Activated CD8-positive, alpha-beta T cell treated with anti-CD3 and anti-CD28 coated beads, Interleukin-2, amount 10 ng/mL, durations not matched to agents 7 days and 5 days (primary cell): ENCODE measurements around the gene PIGW. TPM values are rescaled to one million over a fixed set of nuclear protein-coding genes. Genes with fewer than 3 reads are reported as not detected.

Experiments used
- ATAC-seq: fragments of 150-1000 bp; cut with Tn5 transposase; one replicate; pipeline ENCODE4 v1.10.0; 2021; ENCODE audit warnings: moderate library complexity
- CTCF ChIA-PET: fragments of 350-600 bp; sonication (Branson Sonifier 250); formaldehyde crosslinking; loops from one replicate; lab custom pipeline; 2021; ENCODE audit warnings: antibody characterized with exemption; lab: Charles Lee
- POLR2A ChIA-PET: fragments of 350-600 bp; sonication (Branson Sonifier 250); formaldehyde crosslinking; loops from one replicate; lab custom pipeline; 2021; ENCODE audit warnings: antibody characterized with exemption; lab: Charles Lee
- DNase-seq: peaks from one replicate; pipeline ENCODE4 v3.0.0-alpha.2; 2020
- H3K27ac Mint-ChIP-seq: one replicate; pipeline ENCODE4 v1.8.0; 2021; ENCODE audit warnings: mild to moderate bottlenecking, mixed read lengths
- H3K27me3 Mint-ChIP-seq: one replicate; pipeline ENCODE4 v1.8.0; 2021; ENCODE audit warnings: low read depth, mixed read lengths
- H3K36me3 Mint-ChIP-seq: one replicate; pipeline ENCODE4 v1.8.0; 2021; ENCODE audit warnings: low read depth, mixed read lengths
- H3K4me1 Mint-ChIP-seq: one replicate; pipeline ENCODE4 v1.8.0; 2021; ENCODE audit warnings: low read depth, mixed read lengths
- H3K4me3 Mint-ChIP-seq: one replicate; pipeline ENCODE4 v1.8.0; 2021; ENCODE audit warnings: mild to moderate bottlenecking, mixed read lengths
- H3K9me3 Mint-ChIP-seq: one replicate; pipeline ENCODE4 v1.8.0; 2022; ENCODE audit warnings: mixed read lengths; ENCODE audit not compliant: insufficient read depth
- total RNA-seq, 2 experiments: library from RNA; stranded (reverse); gene quantifications; one replicate each; pipeline ENCODE4 v1.2.3, GENCODE V29; 2021

Gene PIGW
- total RNA-seq, 2 experiments from 2014 or later, result 8.0 to 11.7 TPM

DNA sequence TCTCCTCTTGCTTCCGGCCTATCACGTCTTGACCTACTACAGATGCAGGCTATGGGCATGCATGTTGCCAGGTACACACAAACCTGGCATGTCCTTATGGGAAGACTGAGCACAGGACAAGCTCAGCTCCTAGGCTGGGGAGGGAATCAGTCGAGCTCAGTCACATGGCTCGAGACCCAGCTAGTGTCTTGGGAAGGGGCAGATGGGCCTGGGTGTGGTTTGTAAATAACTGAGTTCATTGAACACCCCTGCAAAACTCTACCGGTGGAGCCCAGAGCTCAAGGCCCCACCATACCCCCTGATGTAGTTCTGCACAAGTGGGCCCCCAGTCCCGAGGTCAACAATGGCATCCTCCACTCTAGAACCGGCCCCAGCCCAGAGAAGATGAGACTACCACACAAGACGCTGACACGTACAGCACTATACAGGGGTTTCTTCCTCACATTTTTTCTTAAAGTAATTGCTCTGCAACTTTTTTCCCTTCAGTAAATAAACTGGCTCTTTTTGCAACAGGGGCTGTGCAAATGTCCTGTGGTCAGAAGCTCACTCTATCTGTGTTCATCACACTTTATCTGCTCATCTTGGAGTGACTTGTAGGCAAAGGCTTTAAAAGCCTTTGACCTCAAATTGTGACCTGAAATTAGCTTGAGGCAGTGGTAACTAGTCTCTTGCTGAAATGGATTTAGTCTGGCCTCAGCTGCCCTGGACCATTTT lies 25.4 kb upstream of the PIGW start:
- no peaks in the 10 kb centered on the region for H3K27me3 Mint-ChIP-seq
- ATAC-seq, result no peak
- H3K9me3 Mint-ChIP-seq, result no peaks in the 10 kb centered on the region
- DNase-seq, result no peak
- no peaks in the 10 kb centered on the region for H3K4me1 Mint-ChIP-seq
- H3K4me3 Mint-ChIP-seq, result no peak overlapping the region
- peaks cover 62% of the 10 kb centered on the region for H3K36me3 Mint-ChIP-seq
- POLR2A ChIA-PET, result no interaction called here
- CTCF ChIA-PET, result no interaction called here
- H3K27ac Mint-ChIP-seq, result peak overlapping the region; percentile 33

DNA sequence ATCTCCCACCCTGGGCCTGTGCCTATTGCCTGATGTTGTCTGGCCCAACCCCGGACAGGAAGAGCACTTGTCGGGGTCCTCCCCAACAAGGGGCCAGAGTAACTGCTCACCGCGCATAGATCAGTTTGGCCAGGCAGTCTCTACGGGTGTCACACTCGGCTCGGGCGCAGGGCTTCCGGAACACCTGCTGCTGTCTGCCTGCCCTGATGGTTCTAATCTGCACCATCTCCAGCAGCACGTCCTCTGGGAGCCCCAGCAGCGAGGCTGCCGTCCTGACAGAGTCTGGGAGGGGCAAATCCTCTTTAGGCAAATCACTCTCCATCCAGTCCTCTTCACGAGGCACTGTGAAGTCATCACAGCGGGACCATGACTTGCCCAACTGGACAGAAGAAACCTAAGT lies 24.2 kb upstream of the PIGW start:
- ChIA-PET CTCF (no interaction called here), POLR2A (no interaction called here)
- H3K27ac Mint-ChIP-seq, result no peak overlapping the region
- ATAC-seq, result no peak
- H3K36me3 Mint-ChIP-seq, result peaks cover 59% of the 10 kb centered on the region
- no peak overlapping the region for H3K4me3 Mint-ChIP-seq
- no peaks in the 10 kb centered on the region for H3K4me1 Mint-ChIP-seq
- no peaks in the 10 kb centered on the region for H3K9me3 Mint-ChIP-seq
- H3K27me3 Mint-ChIP-seq, result no peaks in the 10 kb centered on the region
- no peak for DNase-seq

DNA sequence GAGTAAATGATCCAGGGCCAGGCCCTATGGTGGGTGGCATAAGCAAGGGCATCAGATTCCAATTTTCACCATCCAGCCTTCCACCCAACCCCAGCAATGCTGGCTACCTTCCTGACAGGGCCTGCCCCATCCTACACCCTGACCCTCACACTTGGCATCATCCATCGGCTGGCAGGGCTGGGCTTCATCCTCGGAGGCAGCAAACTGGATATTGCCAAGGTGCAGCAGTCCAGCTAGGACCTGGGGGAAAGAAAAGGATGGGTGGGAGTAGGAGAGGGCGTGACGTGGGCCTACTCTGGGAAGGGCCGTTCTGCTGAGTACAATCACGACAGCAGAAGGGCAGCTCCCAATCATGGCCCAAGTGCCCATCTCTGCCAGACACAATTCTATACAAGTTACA lies 23.6 kb upstream of the PIGW start:
- H3K9me3 Mint-ChIP-seq, result no peaks in the 10 kb centered on the region
- ChIA-PET CTCF (no interaction called here), POLR2A (no interaction called here)
- no peaks in the 10 kb centered on the region for H3K4me1 Mint-ChIP-seq
- H3K27ac Mint-ChIP-seq, result no peak overlapping the region
- DNase-seq, result no peak
- no peak overlapping the region for H3K4me3 Mint-ChIP-seq
- peaks cover 54% of the 10 kb centered on the region for H3K36me3 Mint-ChIP-seq
- ATAC-seq, result no peak
- no peaks in the 10 kb centered on the region for H3K27me3 Mint-ChIP-seq

DNA sequence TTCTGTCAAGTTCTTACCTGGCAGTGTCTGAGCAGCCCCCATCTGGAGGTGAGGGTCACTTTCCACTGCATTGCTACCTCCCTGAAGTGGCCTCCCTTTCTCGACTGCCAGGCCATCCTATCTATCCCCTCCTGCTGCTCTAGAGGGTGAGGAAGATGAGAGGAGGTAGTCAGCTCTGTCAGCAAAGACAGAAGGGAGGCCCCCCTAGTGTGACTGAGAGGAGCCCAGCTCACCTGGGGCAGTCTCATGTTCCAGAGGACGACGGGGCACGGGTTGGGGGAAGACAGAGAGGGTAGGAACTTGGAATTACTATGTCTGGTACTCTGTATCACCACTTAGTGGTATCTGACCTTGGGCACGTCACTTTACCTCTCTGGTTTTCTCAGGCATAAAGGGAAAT lies 22.1 kb upstream of the PIGW start:
- ChIA-PET POLR2A (no interaction called here), CTCF (no interaction called here)
- H3K27ac Mint-ChIP-seq, result no peak overlapping the region
- peaks cover 52% of the 10 kb centered on the region for H3K36me3 Mint-ChIP-seq
- ATAC-seq (no peak), DNase-seq (no peak)
- no peak overlapping the region for H3K4me3 Mint-ChIP-seq
- no peaks in the 10 kb centered on the region for H3K27me3 Mint-ChIP-seq
- H3K9me3 Mint-ChIP-seq, result no peaks in the 10 kb centered on the region
- H3K4me1 Mint-ChIP-seq, result no peaks in the 10 kb centered on the region

DNA sequence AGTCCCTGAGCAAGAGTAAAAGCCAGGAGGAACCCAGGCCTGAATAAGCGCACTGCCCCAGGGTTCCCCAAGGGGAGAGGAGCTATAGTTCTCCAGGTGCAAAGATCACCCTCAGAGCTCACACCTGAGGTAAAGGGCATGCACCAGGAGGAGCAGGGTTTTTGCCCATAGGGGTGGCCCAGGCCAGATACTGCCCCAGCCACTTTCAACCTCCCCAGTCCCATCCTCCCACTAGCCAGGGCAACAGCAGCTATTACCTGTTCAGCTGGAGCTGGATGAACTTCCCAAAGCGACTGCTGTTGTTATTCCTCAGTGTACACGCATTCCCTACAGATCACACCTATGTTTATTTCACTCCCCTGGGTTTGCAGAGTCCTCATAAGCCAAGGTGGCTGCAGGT lies 19.9 kb upstream of the PIGW start:
- Mint-ChIP-seq H3K4me1 (no peaks in the 10 kb centered on the region), H3K4me3 (no peak overlapping the region), H3K36me3 (peaks cover 49% of the 10 kb centered on the region), H3K27me3 (no peaks in the 10 kb centered on the region), H3K9me3 (no peaks in the 10 kb centered on the region), H3K27ac (no peak overlapping the region)
- ChIA-PET CTCF (interaction anchor here (1.0 kb wide), 1 partner anchor 17 kb away, joined by 4 read pairs; no protein-coding TSS in a partner anchor), POLR2A (interaction anchor here (0.7 to 1.8 kb wide), 2 partner anchors 15 to 21 kb away, joined by 3 to 5 read pairs; no protein-coding TSS in a partner anchor)
- DNase-seq (no peak), ATAC-seq (no peak)

DNA sequence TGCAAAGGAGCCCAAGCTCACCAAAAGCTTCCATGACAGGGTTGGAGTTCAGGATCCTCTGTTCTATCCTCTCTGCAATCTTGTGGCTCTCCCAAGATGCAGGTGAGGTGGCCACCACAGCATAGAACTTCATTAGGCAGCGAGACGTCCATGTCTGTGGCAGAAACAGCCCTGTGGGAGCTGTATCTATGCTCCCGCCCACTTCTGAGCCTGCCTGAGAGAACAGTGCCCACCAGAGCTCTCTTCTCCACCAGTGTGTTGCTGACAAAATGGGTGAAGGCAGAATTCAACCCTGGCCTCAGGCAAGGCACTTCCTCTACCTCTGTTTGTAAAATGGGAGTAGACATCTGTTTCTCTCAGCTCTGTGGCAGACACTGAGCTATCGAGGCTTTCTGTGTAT lies 18.9 kb upstream of the PIGW start:
- H3K36me3 Mint-ChIP-seq, result peaks cover 51% of the 10 kb centered on the region

DNA sequence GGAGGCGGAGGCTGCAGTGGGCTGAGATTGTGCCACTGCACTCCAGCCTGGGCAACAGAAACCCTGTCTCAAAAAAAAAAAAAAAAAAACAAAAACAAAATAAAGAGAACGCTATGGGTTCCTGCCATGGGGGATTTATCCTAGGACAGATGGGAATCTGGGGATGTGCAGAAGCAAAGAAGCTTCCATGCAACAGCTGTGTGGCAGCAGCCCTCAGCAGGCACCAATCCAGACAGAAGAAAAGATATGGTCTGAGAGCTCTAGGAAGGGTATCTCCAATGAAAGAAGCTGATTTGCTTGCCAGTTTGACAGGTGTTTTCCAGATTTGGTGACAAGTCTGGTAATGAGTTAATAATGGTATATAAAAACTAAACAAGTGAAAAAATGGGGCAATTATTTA lies 11.7 kb upstream of the PIGW start:
- DNase-seq, result no peak
- ChIA-PET CTCF (interaction anchor here (3.3 kb wide), 1 partner anchor 11 kb away, joined by 10 read pairs; the partner anchor contains the start of genes MYO19 and PIGW), POLR2A (no interaction called here)
- ATAC-seq, result no peak
- Mint-ChIP-seq H3K27me3 (no peaks in the 10 kb centered on the region), H3K4me1 (peaks cover 15% of the 10 kb centered on the region), H3K36me3 (peaks cover 69% of the 10 kb centered on the region), H3K9me3 (no peaks in the 10 kb centered on the region), H3K4me3 (no peak overlapping the region), H3K27ac (no peak overlapping the region)

More for the DNA sequence above, 18.9 kb upstream of the PIGW start:
- DNase-seq (no peak), ATAC-seq (no peak)
- H3K4me3 Mint-ChIP-seq, result no peak overlapping the region
- no peak overlapping the region for H3K27ac Mint-ChIP-seq
- no peaks in the 10 kb centered on the region for H3K27me3 Mint-ChIP-seq
- H3K4me1 Mint-ChIP-seq, result no peaks in the 10 kb centered on the region
- no peaks in the 10 kb centered on the region for H3K9me3 Mint-ChIP-seq
- ChIA-PET POLR2A (interaction anchor here (1.8 kb wide), 1 partner anchor 20 kb away, joined by 5 read pairs; no protein-coding TSS in a partner anchor), CTCF (interaction anchor here (1.5 kb wide), 1 partner anchor 19 kb away, joined by 5 read pairs; the partner anchor contains the start of genes MYO19 and PIGW)

DNA sequence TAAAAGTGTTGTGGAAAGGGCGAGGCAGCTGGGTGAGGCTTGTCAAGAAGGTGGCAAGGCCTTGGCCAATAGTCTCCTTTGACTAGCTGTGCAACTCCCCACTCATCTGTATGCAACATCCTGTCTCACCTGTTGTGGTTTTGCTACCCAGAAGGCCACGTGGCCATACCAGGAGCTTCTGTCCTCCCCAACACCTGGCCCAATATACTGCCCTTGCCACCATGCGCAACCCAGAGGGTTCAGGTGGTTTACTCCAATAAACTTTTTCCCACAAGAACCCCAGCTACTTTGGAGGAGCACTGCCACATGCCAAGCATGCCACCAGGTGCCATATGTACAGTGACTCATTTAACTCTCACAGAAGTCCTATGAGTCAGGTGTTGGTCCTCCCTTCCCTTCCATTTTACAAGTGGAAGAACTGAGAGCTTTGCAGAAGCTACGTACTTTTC lies 10.3 kb upstream of the PIGW start:
- Mint-ChIP-seq H3K4me3 (no peak overlapping the region), H3K36me3 (peaks cover 69% of the 10 kb centered on the region), H3K27me3 (no peaks in the 10 kb centered on the region), H3K4me1 (peaks cover 19% of the 10 kb centered on the region), H3K9me3 (no peaks in the 10 kb centered on the region), H3K27ac (peak overlapping the region; percentile 41)
- no peak for DNase-seq
- ATAC-seq, result no peak
- ChIA-PET CTCF (interaction anchor here (0.6 to 3.3 kb wide), 2 partner anchors 10 to 37 kb away, joined by 3 to 10 read pairs; partner anchors contain the start of genes MYO19 and PIGW), POLR2A (interaction anchor here (0.6 to 1.8 kb wide), 3 partner anchors 11 to 34 kb away, joined by 3 to 14 read pairs (median 5); partner anchors contain the start of genes GGNBP2, MYO19 and PIGW)

DNA sequence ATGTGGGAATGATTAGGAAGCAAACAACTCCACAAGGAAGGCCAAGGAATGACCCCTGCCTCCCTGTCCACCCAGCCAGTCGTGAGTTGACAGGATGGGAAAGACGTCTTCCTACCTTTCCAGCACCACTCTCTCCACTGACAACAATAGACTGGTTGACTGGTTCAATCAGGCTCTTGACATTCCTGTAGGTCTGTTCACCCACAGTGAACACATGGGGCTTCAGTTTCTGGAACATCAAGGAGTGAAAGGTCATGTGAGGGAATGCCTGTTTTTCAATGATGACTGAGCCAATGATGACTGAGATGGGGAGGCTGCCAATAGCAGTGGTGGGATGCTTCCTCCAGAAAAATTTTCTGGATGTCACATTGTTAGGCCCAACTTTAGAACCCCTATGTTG lies 9.7 kb upstream of the PIGW start:
- ChIA-PET CTCF (interaction anchor here (0.6 to 3.3 kb wide), 2 partner anchors 9 to 37 kb away, joined by 3 to 10 read pairs; partner anchors contain the start of genes MYO19 and PIGW), POLR2A (interaction anchor here (0.6 to 1.8 kb wide), 2 partner anchors 10 to 35 kb away, joined by 3 to 14 read pairs; partner anchors contain the start of genes MYO19 and PIGW)
- H3K27ac Mint-ChIP-seq, result no peak overlapping the region
- no peaks in the 10 kb centered on the region for H3K27me3 Mint-ChIP-seq
- H3K4me1 Mint-ChIP-seq, result peaks cover 21% of the 10 kb centered on the region
- DNase-seq, result no peak
- peaks cover 67% of the 10 kb centered on the region for H3K36me3 Mint-ChIP-seq
- no peak overlapping the region for H3K4me3 Mint-ChIP-seq
- H3K9me3 Mint-ChIP-seq, result no peaks in the 10 kb centered on the region
- no peak for ATAC-seq

DNA sequence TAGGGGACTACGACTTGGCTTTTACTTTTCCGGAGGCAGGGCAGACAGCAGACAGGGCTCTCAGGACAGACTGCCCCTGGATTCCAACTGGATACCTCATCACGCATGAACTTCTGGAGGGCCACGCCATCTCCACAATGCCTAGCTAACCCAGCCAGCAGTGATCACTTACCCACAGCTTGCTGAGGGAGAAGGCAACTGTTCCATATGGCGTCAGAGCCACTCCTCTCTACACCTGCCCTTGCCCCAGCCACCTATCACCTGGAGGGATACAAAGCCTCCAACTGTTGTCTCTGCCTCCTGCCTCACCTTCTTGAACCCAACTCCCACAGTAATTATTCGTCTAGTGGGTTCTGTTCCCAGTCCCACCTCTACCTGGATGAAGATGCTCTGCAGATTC lies 8.9 kb upstream of the PIGW start:
- DNase-seq, result no peak
- CTCF ChIA-PET, result interaction anchor here (3.3 kb wide), 1 partner anchor 8 kb away, joined by 10 read pairs; the partner anchor contains the start of genes MYO19 and PIGW
- peaks cover 60% of the 10 kb centered on the region for H3K36me3 Mint-ChIP-seq
- POLR2A ChIA-PET, result no interaction called here
- H3K27me3 Mint-ChIP-seq, result no peaks in the 10 kb centered on the region
- ATAC-seq, result no peak
- H3K4me1 Mint-ChIP-seq, result peaks cover 21% of the 10 kb centered on the region
- no peak overlapping the region for H3K4me3 Mint-ChIP-seq
- no peaks in the 10 kb centered on the region for H3K9me3 Mint-ChIP-seq
- no peak overlapping the region for H3K27ac Mint-ChIP-seq

DNA sequence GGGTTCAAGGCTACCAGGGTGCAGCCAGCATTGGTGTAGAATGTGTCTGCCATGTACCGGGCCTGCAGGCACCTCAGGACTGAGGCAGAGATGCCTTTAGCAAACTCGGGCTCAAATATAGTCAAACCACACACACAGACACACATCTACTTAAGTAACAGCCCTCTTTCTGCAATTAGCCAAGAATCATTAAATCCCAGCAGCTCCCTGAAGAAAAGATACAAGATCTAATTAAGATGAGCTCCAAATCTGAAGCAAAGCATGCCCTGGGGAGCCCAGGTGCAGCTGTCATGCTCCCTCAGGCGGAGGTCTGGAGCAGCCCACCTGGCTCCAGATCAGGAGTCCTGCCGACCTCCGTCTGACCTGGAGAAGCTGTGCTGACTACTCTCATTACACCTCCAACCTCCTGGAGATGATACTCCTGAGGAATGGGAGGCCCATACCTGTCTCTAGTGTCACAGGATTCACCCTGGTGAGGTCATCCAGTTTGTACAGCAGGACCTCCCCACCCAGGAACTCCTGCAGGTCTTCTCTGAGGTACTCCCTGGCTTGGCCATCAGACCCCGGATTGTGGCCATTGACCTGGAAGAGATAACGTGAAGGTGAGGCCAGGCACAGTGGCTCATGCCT lies 7.1 kb upstream of the PIGW start:
- POLR2A ChIA-PET, result no interaction called here
- no peaks in the 10 kb centered on the region for H3K9me3 Mint-ChIP-seq
- peaks cover 63% of the 10 kb centered on the region for H3K36me3 Mint-ChIP-seq
- peaks cover 32% of the 10 kb centered on the region for H3K4me1 Mint-ChIP-seq
- CTCF ChIA-PET, result no interaction called here
- no peaks in the 10 kb centered on the region for H3K27me3 Mint-ChIP-seq
- DNase-seq, result no peak
- no peak for ATAC-seq
- H3K27ac Mint-ChIP-seq, result no peak overlapping the region
- no peak overlapping the region for H3K4me3 Mint-ChIP-seq

DNA sequence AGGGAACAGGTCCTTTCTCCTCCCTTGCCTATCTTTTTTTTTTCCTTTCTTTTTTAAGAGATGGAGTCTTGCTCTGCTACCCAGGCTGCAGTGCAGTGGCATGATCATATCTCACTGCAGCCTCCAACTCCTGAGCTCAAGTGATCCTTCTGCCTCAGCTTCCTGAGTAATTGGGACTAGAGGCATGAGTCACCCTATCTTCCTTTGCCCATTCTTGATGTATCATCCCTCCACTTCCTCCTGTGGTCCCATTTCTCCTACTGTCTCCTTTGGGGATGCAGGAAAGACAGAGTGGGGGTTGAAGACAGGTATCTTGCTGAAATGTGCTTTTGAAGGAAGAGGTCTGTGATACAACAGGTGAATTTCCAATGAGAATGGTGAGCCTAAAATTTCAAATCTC lies 5.7 kb upstream of the PIGW start:
- CTCF ChIA-PET, result no interaction called here
- no peak for ATAC-seq
- Mint-ChIP-seq H3K27me3 (no peaks in the 10 kb centered on the region), H3K27ac (no peak overlapping the region), H3K36me3 (peaks cover 68% of the 10 kb centered on the region), H3K9me3 (no peaks in the 10 kb centered on the region), H3K4me1 (peaks cover 44% of the 10 kb centered on the region), H3K4me3 (no peak overlapping the region)
- POLR2A ChIA-PET, result interaction anchor here (1.1 kb wide), 1 partner anchor 12 kb away, joined by 3 read pairs; no protein-coding TSS in a partner anchor
- DNase-seq, result no peak
